HT-29 (cell line): ENCODE data around the gene RUFY4. TPM values are rescaled to one million over a fixed set of nuclear protein-coding genes. Genes with fewer than 3 reads are reported as not detected.
"Not testable (repeated sequence)": the region's sequence is repeated elsewhere in the genome, so short reads cannot be mapped to it uniquely, and the experiment has no call there.

Experiments used
- DNase-seq: peaks from one replicate; pipeline ENCODE4 v3.0.0-alpha.2; 2015; ENCODE audit warnings: low spot score
- total RNA-seq: library from RNA; depleted of rRNA; stranded (reverse); fragments of >200 nt; shearing (Covaris generic); gene quantifications from 2 replicates; pipeline ENCODE4 v1.2.3, GENCODE V29; 2014

Gene RUFY4
- total RNA-seq, 1 experiment from 2014 or later: not detected

- DNase-seq: no peak
Measured at GRCh38 chr2:218082586-218083351, 13.7 kb downstream of the RUFY4 start.

GRCh38 chr2:218083352-218083676 lies 14.3 kb downstream of the RUFY4 start:
- DNase-seq: no peak

- no peak for DNase-seq
Measured at GRCh38 chr2:218086478-218086877, 17.4 kb downstream of the RUFY4 start.

GRCh38 chr2:218089259-218089658 lies 20.2 kb downstream of the RUFY4 start:
- DNase-seq: no peak

GRCh38 chr2:218091746-218092145 lies 22.7 kb downstream of the RUFY4 start:
- no peak for DNase-seq

- no peak for DNase-seq
Measured at GRCh38 chr2:218093879-218094278, 24.8 kb downstream of the RUFY4 start.

- DNase-seq: no peak
Measured at GRCh38 chr2:218095853-218096252, 26.8 kb downstream of the RUFY4 start.

- no peak for DNase-seq
Measured at GRCh38 chr2:218097975-218098374, 28.9 kb downstream of the RUFY4 start.

GRCh38 chr2:218108834-218109233 lies 39.8 kb downstream of the RUFY4 start:
- DNase-seq: not testable (repeated sequence)

- not testable (repeated sequence) for DNase-seq
Measured at GRCh38 chr2:218121789-218122188, 52.7 kb downstream of the RUFY4 start.

- DNase-seq: not testable (repeated sequence)
Measured at GRCh38 chr2:218122286-218122685, 53.2 kb downstream of the RUFY4 start.

- no peak for DNase-seq
Measured at GRCh38 chr2:218123986-218124385, 54.9 kb downstream of the RUFY4 start.

GRCh38 chr2:218125095-218125494 lies 56.0 kb downstream of the RUFY4 start:
- DNase-seq: no peak

GRCh38 chr2:218125626-218126080 lies 56.6 kb downstream of the RUFY4 start, which contains the start of gene CXCR2:
Gene CXCR2, plus strand, starts transcription at chr2:218126028. Its CDS starts 8,774 bp downstream, at chr2:218134802.
- no peak for DNase-seq

- DNase-seq: no peak
Measured at GRCh38 chr2:218127929-218128455, 58.9 kb downstream of the RUFY4 start.

- DNase-seq: no peak
Measured at GRCh38 chr2:218128781-218129457, 59.9 kb downstream of the RUFY4 start.

GRCh38 chr2:218129458-218130135 lies 60.5 kb downstream of the RUFY4 start:
- DNase-seq: no peak

- no peak for DNase-seq
Measured at GRCh38 chr2:218130377-218130776, 61.3 kb downstream of the RUFY4 start.

GRCh38 chr2:218130822-218131221 lies 61.8 kb downstream of the RUFY4 start:
- DNase-seq: no peak

- DNase-seq: no peak
Measured at GRCh38 chr2:218137514-218137913, 68.5 kb downstream of the RUFY4 start.

- no peak for DNase-seq
Measured at GRCh38 chr2:218138047-218138446, 69.0 kb downstream of the RUFY4 start.
